Measurements from ENCODE around the gene FFAR3.
"Not testable (repeated sequence)": the region's sequence is repeated elsewhere in the genome, so short reads cannot be mapped to it uniquely, and the experiment has no call there.

Gene FFAR3

DNA sequence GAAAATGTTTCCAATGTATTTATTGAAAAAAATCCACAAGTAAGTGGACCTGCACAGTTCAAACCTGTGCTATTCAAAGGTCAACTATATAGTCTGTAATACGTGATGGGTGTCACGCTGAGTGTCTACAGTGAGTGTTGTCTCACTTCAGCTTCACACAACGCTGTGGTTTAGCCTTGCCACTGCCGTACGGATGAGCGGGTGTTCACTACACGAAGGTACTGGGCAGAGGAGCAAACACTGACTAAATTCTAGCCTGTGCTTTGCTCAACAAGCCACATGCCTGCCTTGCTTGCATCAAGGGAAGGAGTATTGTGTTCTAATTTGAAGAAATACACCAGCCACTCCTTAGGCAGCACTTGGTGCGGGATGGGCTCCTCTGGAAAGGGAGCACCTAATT, 3.4 kb upstream of the FFAR3 start:
- Histone ChIP-seq H3K27ac (replicated peaks) (no peak overlapping the region), H3K4me3 (replicated peaks; ENCODE audit: insufficient read depth, low read length) (no peak overlapping the region), H3K27me3 (ENCODE audit: insufficient read depth, poor library complexity, severe bottlenecking) (no peaks in the 10 kb centered on the region)
- TF ChIP-seq, protein P1, sequence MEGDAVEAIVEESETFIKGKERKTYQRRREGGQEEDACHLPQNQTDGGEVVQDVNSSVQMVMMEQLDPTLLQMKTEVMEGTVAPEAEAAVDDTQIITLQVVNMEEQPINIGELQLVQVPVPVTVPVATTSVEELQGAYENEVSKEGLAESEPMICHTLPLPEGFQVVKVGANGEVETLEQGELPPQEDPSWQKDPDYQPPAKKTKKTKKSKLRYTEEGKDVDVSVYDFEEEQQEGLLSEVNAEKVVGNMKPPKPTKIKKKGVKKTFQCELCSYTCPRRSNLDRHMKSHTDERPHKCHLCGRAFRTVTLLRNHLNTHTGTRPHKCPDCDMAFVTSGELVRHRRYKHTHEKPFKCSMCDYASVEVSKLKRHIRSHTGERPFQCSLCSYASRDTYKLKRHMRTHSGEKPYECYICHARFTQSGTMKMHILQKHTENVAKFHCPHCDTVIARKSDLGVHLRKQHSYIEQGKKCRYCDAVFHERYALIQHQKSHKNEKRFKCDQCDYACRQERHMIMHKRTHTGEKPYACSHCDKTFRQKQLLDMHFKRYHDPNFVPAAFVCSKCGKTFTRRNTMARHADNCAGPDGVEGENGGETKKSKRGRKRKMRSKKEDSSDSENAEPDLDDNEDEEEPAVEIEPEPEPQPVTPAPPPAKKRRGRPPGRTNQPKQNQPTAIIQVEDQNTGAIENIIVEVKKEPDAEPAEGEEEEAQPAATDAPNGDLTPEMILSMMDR (IDR thresholded peaks at IDR 0.05; ENCODE audit: insufficient read depth, low read length) = no peak
- TF ChIP-seq SPI1 (IDR thresholded peaks at IDR 0.05; ENCODE audit: borderline replicate concordance, low read depth) (no peak), POLR2AphosphoS5 (IDR thresholded peaks at IDR 0.05; ENCODE audit: low read depth) (no peak), GABPA (IDR thresholded peaks at IDR 0.05; ENCODE audit: low read depth) (no peak)
- TF ChIP-seq, protein P2, sequence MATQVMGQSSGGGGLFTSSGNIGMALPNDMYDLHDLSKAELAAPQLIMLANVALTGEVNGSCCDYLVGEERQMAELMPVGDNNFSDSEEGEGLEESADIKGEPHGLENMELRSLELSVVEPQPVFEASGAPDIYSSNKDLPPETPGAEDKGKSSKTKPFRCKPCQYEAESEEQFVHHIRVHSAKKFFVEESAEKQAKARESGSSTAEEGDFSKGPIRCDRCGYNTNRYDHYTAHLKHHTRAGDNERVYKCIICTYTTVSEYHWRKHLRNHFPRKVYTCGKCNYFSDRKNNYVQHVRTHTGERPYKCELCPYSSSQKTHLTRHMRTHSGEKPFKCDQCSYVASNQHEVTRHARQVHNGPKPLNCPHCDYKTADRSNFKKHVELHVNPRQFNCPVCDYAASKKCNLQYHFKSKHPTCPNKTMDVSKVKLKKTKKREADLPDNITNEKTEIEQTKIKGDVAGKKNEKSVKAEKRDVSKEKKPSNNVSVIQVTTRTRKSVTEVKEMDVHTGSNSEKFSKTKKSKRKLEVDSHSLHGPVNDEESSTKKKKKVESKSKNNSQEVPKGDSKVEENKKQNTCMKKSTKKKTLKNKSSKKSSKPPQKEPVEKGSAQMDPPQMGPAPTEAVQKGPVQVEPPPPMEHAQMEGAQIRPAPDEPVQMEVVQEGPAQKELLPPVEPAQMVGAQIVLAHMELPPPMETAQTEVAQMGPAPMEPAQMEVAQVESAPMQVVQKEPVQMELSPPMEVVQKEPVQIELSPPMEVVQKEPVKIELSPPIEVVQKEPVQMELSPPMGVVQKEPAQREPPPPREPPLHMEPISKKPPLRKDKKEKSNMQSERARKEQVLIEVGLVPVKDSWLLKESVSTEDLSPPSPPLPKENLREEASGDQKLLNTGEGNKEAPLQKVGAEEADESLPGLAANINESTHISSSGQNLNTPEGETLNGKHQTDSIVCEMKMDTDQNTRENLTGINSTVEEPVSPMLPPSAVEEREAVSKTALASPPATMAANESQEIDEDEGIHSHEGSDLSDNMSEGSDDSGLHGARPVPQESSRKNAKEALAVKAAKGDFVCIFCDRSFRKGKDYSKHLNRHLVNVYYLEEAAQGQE (IDR thresholded peaks at IDR 0.05; ENCODE audit: insufficient replicate concordance, low read depth) = no peak
- DNase-seq (ENCODE audit: low read depth in 1 of 2, low spot score in 1 of 2) = no peak

DNA sequence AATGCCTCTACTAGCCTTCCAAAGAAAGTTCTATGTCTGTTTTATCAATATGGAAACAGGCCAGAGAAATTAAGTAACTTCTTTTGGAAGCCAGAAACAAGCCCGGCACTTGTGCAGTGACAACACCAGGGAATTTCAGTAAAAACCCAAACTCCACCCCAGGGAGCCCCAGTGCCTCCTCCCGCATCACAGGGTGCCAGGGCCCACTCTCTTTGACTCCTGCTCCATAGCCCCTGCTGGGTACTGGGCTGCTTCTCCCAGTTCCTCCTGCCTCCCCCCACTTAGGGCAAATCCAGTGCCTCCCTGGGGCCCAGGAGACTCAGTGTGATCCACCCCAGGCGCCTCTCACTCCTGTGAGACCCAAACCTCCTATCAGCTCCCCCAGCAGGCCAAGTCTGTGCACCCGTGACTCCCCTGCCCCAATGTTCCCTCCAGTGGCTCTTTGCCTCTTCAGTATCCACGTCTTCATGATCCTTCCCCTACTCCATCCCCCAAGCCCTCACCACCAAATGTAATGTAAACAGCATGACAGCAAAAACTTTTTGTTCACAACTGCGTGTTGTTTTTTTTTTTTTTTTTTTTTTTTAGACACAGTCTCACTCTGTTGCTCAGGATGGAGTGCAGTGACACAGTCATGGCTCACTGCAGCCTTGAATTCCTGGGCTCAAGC, 2.3 kb upstream of the FFAR3 start:
- DNase-seq (ENCODE audit: low read depth in 1 of 2, low spot score in 1 of 2) = no peak
- H3K4me3 ChIP-seq (replicated peaks; ENCODE audit: insufficient read depth, low read length) = no peak overlapping the region
- H3K27me3 ChIP-seq (ENCODE audit: insufficient read depth, poor library complexity, severe bottlenecking) = no peaks in the 10 kb centered on the region
- no peak overlapping the region for H3K27ac ChIP-seq (replicated peaks)
- TF ChIP-seq, protein P1 (IDR thresholded peaks at IDR 0.05; ENCODE audit: insufficient read depth, low read length) = no peak
- TF ChIP-seq SPI1 (IDR thresholded peaks at IDR 0.05; ENCODE audit: borderline replicate concordance, low read depth) = no peak
- TF ChIP-seq, protein P2 (IDR thresholded peaks at IDR 0.05; ENCODE audit: insufficient replicate concordance, low read depth) = no peak
- TF ChIP-seq GABPA (IDR thresholded peaks at IDR 0.05; ENCODE audit: low read depth) = no peak
- no peak for TF ChIP-seq POLR2AphosphoS5 (IDR thresholded peaks at IDR 0.05; ENCODE audit: low read depth)

DNA sequence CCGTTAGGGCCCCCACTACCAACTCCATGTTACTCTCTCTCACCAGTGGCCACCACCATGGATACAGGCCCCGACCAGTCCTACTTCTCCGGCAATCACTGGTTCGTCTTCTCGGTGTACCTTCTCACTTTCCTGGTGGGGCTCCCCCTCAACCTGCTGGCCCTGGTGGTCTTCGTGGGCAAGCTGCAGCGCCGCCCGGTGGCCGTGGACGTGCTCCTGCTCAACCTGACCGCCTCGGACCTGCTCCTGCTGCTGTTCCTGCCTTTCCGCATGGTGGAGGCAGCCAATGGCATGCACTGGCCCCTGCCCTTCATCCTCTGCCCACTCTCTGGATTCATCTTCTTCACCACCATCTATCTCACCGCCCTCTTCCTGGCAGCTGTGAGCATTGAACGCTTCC, 574 bp downstream of the FFAR3 start:
- DNase-seq (ENCODE audit: low read depth in 1 of 2, low spot score in 1 of 2); H3K27me3 ChIP-seq (ENCODE audit: insufficient read depth, poor library complexity, severe bottlenecking); H3K27ac ChIP-seq (replicated peaks); H3K4me3 ChIP-seq (replicated peaks; ENCODE audit: insufficient read depth, low read length): not testable (repeated sequence)

DNA sequence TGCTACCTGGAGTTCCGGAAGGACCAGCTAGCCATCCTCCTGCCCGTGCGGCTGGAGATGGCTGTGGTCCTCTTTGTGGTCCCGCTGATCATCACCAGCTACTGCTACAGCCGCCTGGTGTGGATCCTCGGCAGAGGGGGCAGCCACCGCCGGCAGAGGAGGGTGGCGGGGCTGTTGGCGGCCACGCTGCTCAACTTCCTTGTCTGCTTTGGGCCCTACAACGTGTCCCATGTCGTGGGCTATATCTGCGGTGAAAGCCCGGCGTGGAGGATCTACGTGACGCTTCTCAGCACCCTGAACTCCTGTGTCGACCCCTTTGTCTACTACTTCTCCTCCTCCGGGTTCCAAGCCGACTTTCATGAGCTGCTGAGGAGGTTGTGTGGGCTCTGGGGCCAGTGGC, 1.1 kb downstream of the FFAR3 start:
- H3K4me3 ChIP-seq (replicated peaks; ENCODE audit: insufficient read depth, low read length); DNase-seq (ENCODE audit: low read depth in 1 of 2, low spot score in 1 of 2); H3K27ac ChIP-seq (replicated peaks); H3K27me3 ChIP-seq (ENCODE audit: insufficient read depth, poor library complexity, severe bottlenecking): not testable (repeated sequence)

DNA sequence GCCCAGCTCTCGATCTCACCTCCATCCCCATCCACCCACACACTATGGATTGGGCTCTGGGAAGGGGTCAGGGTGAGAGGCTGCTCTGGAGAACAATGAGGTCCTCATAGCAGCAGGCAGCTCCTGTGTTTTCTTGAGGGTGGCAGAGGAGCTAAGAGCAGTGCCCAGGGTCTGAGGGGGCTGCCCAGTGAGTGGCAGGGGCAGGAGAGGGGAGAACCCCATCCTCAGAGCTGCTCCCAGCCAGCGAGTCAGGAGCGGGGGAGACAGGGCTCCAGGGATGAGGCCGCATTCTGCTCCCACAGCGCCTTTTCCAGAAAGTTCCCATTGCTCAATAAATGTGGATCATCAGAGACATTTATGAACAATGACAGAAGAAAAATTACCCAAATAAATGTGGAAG, 1.8 kb downstream of the FFAR3 start:
- H3K27me3 ChIP-seq (ENCODE audit: insufficient read depth, poor library complexity, severe bottlenecking); H3K27ac ChIP-seq (replicated peaks); H3K4me3 ChIP-seq (replicated peaks; ENCODE audit: insufficient read depth, low read length); DNase-seq (ENCODE audit: low read depth in 1 of 2, low spot score in 1 of 2): not testable (repeated sequence)
